HepG2 (cell line): Measurements from ENCODE around the gene FAM229A. TPM values are rescaled to one million over a fixed set of nuclear protein-coding genes. Genes with fewer than 3 reads are reported as not detected.

Experiments
- ARID4A ChIP-seq: sonication (generic); formaldehyde crosslinking; IDR thresholded peaks from 2 replicates; pipeline ENCODE4 v1.5.0; 2020; ENCODE audit warnings: mild to moderate bottlenecking, missing genetic modification reagents, borderline replicate concordance
- FOXA1 ChIP-seq, 2 experiments: fragments of 450-650 bp in 1 of 2; sonication (generic) in 1 of 2; formaldehyde crosslinking in 1 of 2; IDR thresholded peaks; 2 replicates each; pipeline versions ENCODE4 v1.4.0 to v1.6.1; 2016 to 2020; ENCODE audit warnings: missing genetic modification reagents in 1 of 2
- MEF2D ChIP-seq: sonication (generic); formaldehyde crosslinking; IDR thresholded peaks from 2 replicates; pipeline ENCODE4 v1.5.1; 2020; ENCODE audit warnings: mild to moderate bottlenecking, missing genetic modification reagents
- NR2F6 ChIP-seq, 2 experiments: IDR thresholded peaks; 2 replicates each; pipeline ENCODE4 v1.6.1; 2016; ENCODE audit warnings: antibody characterized with exemption in 1 of 2, mild to moderate bottlenecking in 1 of 2
- NRL ChIP-seq: sonication (generic); formaldehyde crosslinking; IDR thresholded peaks from 2 replicates; pipeline ENCODE4 v1.5.0; 2020; ENCODE audit warnings: missing genetic modification reagents, mild to moderate bottlenecking, moderate library complexity, borderline replicate concordance
- PAXIP1 ChIP-seq: sonication (generic); formaldehyde crosslinking; conservative IDR thresholded peaks from 2 replicates; pipeline ENCODE4 v1.4.0; 2020; ENCODE audit warnings: mild to moderate bottlenecking, missing genetic modification reagents, moderate library complexity
- PCBP1 ChIP-seq: fragments of 200-400 bp; formaldehyde crosslinking; IDR thresholded peaks from 2 replicates; pipeline ENCODE4 v1.6.1; 2017; ENCODE audit warnings: mild to moderate bottlenecking, low read depth, low read length, borderline replicate concordance
- SMC3 ChIP-seq: IDR thresholded peaks from 2 replicates; pipeline ENCODE4 v1.6.1; 2011; ENCODE audit warnings: low read length, improper control_type of control experiment
- TFAP4 ChIP-seq: sonication (generic); IDR thresholded peaks from 2 replicates; pipeline ENCODE4 v1.6.1; 2016; ENCODE audit warnings: low read depth, borderline replicate concordance
- ZBTB33 ChIP-seq: sonication (generic); formaldehyde crosslinking; IDR thresholded peaks from 2 replicates; pipeline ENCODE4 v1.4.0; 2020; ENCODE audit warnings: missing genetic modification reagents
- ZFP90 ChIP-seq: sonication (generic); formaldehyde crosslinking; IDR thresholded peaks from 2 replicates; pipeline ENCODE4 v1.8.0; 2022; ENCODE audit warnings: missing genetic modification reagents, mild to moderate bottlenecking, inconsistent platforms, borderline replicate concordance
- ZKSCAN8 ChIP-seq: IDR thresholded peaks from 2 replicates; pipeline ENCODE4 v1.6.1; 2016; ENCODE audit warnings: borderline replicate concordance, missing genetic modification reagents, missing compliant biosample characterization
- ZNF510 ChIP-seq: sonication (generic); formaldehyde crosslinking; IDR thresholded peaks from 2 replicates; pipeline ENCODE4 v1.4.0; 2020; ENCODE audit warnings: low read depth, mild to moderate bottlenecking, missing genetic modification reagents
- ZNF710 ChIP-seq: sonication (generic); formaldehyde crosslinking; IDR thresholded peaks from 2 replicates; pipeline ENCODE4 v1.5.0; 2020; ENCODE audit warnings: mild to moderate bottlenecking, missing genetic modification reagents, borderline replicate concordance
- ZNF724P ChIP-seq: sonication (generic); formaldehyde crosslinking; IDR thresholded peaks from 2 replicates; pipeline ENCODE4 v1.8.0; 2022; ENCODE audit warnings: missing genetic modification reagents, borderline replicate concordance
- polyA plus RNA-seq, 8 experiments: library from polyadenylated mRNA; depleted of rRNA in 3 of 8; stranded (reverse) in 7 of 8; unstranded in 1 of 8; fragments of >200 nt; fragmentation: Illumina TruSeq in 4 of 8; extraction: Trizol in 4 of 8; gene quantifications; 2 replicates each; pipeline versions ENCODE4 v1.2.1 to v1.2.3, GENCODE V29; 2011 to 2016; ENCODE audit warnings: low read depth in 4 of 8, missing spikeins in 1 of 8, mixed read lengths in 1 of 8; ENCODE audit not compliant: insufficient read depth in 1 of 8
- total RNA-seq, 5 experiments: library from RNA; depleted of rRNA; stranded (reverse); fragments of >200 nt; fragmentation: Illumina TruSeq; extraction: Trizol; gene quantifications; 2 replicates each; pipeline ENCODE4 v1.2.3, GENCODE V29; 2016; ENCODE audit warnings: low read depth in 1 of 5

The FAM229A gene
- total and polyA plus RNA-seq, 2 of the 13 experiments (the other 11 are each of a cell fraction or from before 2014, with no cell fraction given), result 3.2 to 17.6 TPM

GRCh38 chr1:32345289-32345827 lies 16.9 kb downstream of the FAM229A start (continued):
- TF ChIP-seq ZNF510 (CRISPR knock-in tag), result no peak
- TF ChIP-seq NR2F6 (IDR thresholded peaks at IDR 0.05), result no peak; the same call in 1 of the 2 replicates
- TF ChIP-seq NR2F6 (CRISPR knock-in tag; IDR thresholded peaks at IDR 0.05), result 0 out of 2 replicates have a peak, but pooled peaks have one; percentile 51
- no peak for TF ChIP-seq NRL (CRISPR knock-in tag)
- TF ChIP-seq ZNF710 (CRISPR knock-in tag), result peak; percentile 98
- no peak for TF ChIP-seq ZNF724P (CRISPR knock-in tag)
- no peak; the same call in 1 of the 2 replicates for TF ChIP-seq MEF2D (CRISPR knock-in tag)
- peak; percentile 41; the same call in 1 of the 2 replicates for TF ChIP-seq ZFP90
- TF ChIP-seq TFAP4, result peak; percentile 24; the same call in 1 of the 2 replicates
- TF ChIP-seq ZKSCAN8 (CRISPR knock-in tag), result no peak
- no peak for TF ChIP-seq ZBTB33 (CRISPR knock-in tag)
- TF ChIP-seq PAXIP1 (CRISPR knock-in tag), result 0 out of 2 replicates have a peak, but pooled peaks have one; percentile 34
- TF ChIP-seq ARID4A (CRISPR knock-in tag), result peak; percentile 33; the same call in 1 of the 2 replicates
- no peak for TF ChIP-seq FOXA1 (IDR thresholded peaks at IDR 0.05)
- no peak for TF ChIP-seq FOXA1 (CRISPR knock-in tag; IDR thresholded peaks at IDR 0.05)
- no peak for TF ChIP-seq PCBP1
- TF ChIP-seq SMC3, result 0 out of 2 replicates have a peak, but pooled peaks have one; percentile 4
